AG04449 (cell line): ENCODE measurements around the gene CCL23.
"Not testable (repeated sequence)": the region's sequence is repeated elsewhere in the genome, so short reads cannot be mapped to it uniquely, and the experiment has no call there.

Experiments used
- CTCF ChIA-PET: fragments of 350-600 bp; formaldehyde crosslinking; extraction: SDS; loops from one replicate; lab custom pipeline; 2021; ENCODE audit warnings: antibody characterized with exemption; lab: Yijun Ruan, JAX
- POLR2A ChIA-PET: fragments of 400-600, 350-600 bp; formaldehyde crosslinking; extraction: SDS; loops from one replicate; lab custom pipeline; 2020; ENCODE audit warnings: antibody characterized with exemption, inconsistent platforms; lab: Yijun Ruan, JAX
- DNase-seq: peaks from one replicate; pipeline ENCODE4 v3.0.0-alpha.2; 2010; ENCODE audit warnings: low read depth, low spot score
- H3K4me3 ChIP-seq: 2 replicates; pipeline ENCODE4 v1.5.1; 2011; ENCODE audit warnings: low read depth, mild to moderate bottlenecking, control low read depth, low read length
- TF ChIP-seq, protein P1 (sequence below): IDR thresholded peaks from one replicate; pipeline ENCODE4 v1.5.1; 2011; ENCODE audit warnings: mild to moderate bottlenecking, moderate library complexity, low read length, control low read depth, inconsistent platforms; ENCODE audit not compliant: insufficient read depth; ENCODE audit errors: missing control alignments

CCL23 gene

DNA sequence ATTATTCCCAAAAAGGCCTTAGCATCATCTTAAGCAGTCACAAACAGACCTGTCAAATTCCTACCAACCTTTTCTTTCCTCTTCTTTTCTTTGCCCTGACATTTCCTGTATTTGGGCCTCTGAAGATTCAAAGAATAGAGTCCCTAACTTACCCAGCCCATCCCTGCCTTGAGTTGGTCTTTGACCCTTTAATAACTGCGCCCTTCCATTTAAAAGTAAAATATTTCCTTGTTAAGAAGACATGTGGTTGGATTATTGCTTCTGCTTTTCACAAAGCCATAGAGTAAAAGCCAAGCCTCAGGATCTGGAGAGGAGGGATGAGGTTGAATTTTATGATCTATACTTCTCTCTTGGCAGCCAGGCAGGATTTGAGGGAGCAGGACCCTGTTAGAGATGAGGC lies 13.2 kb upstream of the CCL23 start:
- no peak overlapping the region for H3K4me3 ChIP-seq
- POLR2A ChIA-PET, result no interaction called here
- TF ChIP-seq, protein P1, sequence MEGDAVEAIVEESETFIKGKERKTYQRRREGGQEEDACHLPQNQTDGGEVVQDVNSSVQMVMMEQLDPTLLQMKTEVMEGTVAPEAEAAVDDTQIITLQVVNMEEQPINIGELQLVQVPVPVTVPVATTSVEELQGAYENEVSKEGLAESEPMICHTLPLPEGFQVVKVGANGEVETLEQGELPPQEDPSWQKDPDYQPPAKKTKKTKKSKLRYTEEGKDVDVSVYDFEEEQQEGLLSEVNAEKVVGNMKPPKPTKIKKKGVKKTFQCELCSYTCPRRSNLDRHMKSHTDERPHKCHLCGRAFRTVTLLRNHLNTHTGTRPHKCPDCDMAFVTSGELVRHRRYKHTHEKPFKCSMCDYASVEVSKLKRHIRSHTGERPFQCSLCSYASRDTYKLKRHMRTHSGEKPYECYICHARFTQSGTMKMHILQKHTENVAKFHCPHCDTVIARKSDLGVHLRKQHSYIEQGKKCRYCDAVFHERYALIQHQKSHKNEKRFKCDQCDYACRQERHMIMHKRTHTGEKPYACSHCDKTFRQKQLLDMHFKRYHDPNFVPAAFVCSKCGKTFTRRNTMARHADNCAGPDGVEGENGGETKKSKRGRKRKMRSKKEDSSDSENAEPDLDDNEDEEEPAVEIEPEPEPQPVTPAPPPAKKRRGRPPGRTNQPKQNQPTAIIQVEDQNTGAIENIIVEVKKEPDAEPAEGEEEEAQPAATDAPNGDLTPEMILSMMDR, result no peak
- DNase-seq, result no peak
- CTCF ChIA-PET, result no interaction called here

DNA sequence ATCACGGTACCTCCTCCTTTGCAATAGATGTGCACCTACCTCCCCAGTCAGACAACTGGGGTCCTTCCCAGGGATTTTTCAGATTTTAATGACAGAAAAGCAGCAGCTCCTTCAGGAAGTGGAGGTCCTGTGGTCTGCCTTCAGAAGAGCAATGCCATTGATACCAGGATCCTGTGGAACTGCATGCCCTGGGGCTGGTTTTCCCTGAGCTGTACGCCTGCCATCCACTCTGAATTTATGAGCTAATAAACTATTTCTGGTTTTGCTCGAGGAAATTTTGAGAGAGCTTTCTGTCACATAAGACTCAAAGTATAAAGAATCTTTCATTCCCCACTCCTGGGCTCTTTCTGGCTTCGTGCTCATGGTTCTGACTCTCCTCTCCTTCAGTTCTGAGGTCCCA lies 10.0 kb upstream of the CCL23 start:
- CTCF ChIA-PET, result no interaction called here
- DNase-seq, result no peak

DNA sequence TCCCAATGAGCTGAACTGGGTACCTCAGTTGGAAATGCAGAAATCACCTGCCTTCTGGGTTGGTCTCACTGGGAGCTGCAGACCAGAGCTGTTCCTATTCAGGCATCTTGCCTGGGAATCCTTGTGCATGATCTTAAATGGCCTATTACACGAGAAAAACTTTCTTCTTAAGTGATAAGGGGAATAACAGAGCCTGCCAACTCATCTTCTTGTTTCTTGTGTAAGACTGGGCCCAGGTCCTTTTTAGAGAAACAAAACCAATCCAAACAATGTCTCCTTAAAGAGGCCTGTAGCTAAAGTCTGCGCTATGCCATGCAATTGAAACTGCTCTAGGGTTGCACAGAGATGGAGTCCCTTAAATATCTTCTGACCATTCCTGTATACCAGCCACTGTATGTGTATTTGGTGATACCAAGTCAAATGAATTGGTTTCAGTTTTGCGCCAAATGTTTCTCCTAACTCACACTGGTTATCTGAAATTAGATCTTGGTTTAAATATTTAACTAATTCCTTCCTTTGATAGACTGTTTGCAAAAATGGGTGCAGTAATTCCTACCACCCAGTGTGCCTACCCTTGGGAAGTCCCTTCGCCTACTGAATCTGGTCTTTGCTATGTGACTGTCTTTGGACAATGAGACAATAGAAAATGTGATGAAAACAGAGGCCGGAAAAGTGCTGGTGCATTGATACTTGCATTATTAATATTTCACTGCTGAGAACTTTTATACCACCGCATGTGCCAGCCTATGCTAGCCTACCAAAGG lies 6.5 kb upstream of the CCL23 start:
- CTCF ChIA-PET, result no interaction called here
- no peak for DNase-seq
- TF ChIP-seq, protein P1, result no peak
- H3K4me3 ChIP-seq, result no peak overlapping the region
- POLR2A ChIA-PET, result no interaction called here

More for the DNA sequence above, 10.0 kb upstream of the CCL23 start:
- H3K4me3 ChIP-seq, result no peak overlapping the region
- TF ChIP-seq, protein P1, result no peak
- POLR2A ChIA-PET, result no interaction called here

DNA sequence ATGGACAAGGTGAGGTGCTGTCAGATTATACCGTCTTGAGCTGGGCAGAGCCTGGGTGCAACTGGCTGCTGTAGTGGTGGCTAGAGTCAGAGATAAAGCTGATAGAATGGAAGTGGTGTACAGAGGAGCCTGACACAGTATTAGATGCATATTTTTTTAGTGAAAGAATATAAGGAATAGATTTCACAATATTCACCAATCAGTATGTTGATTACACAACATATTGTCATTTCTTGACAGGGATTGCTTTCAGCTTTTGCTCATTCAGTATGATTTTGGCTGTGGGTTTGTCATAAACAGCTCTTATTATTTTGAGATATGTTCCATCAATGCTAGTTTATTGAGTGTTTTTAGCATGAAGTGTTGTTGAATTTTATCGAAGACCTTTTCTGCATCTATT lies 1.7 kb upstream of the CCL23 start:
- CTCF ChIA-PET, result interaction anchor here (1.1 kb wide), 1 partner anchor 129 kb away, joined by 3 read pairs; no protein-coding TSS in a partner anchor
- POLR2A ChIA-PET, result no interaction called here
- TF ChIP-seq, protein P1, result no peak
- no peak for DNase-seq
- H3K4me3 ChIP-seq, result no peak overlapping the region

DNA sequence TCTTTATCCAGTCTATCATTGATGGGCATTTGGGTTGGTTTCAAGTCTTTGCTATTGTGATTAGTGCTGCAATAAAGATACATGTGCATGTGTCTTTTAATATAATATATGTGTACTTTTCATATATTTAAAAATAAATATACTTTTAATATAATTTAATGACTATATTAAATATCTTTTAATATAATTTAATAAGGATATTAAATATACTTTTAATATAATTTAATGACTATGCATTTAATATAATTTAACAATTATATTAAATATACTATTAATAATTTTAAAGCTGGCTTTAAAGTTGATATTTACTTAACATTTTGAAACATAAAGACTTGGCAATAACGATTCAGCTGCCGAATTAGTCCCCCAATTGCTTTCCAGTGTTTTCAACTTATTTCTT lies 1.2 kb downstream of the CCL23 start:
- DNase-seq, result no peak
- H3K4me3 ChIP-seq, result no peak overlapping the region
- CTCF ChIA-PET, result no interaction called here
- POLR2A ChIA-PET, result no interaction called here
- TF ChIP-seq, protein P1, result no peak

DNA sequence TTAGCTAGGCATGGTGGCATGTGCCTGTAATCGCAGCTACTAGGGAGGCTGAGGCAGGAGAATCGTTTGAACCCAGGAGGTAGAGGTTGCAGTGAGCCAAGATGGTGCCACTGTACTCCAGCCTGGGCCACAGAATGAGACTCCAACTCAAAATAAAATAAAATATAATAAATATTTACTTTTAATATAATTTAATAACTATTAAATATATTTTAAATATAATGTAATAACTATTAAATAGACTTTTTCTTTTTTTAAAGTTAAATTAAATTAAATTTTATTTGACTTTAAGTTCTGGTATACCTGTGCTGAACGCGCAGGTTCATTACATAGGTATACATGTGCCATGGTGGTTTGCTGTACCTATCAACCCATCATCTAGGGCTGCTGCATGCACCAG lies 1.9 kb downstream of the CCL23 start:
- DNase-seq, POLR2A ChIA-PET, CTCF ChIA-PET, H3K4me3 ChIP-seq: not testable (repeated sequence)

DNA sequence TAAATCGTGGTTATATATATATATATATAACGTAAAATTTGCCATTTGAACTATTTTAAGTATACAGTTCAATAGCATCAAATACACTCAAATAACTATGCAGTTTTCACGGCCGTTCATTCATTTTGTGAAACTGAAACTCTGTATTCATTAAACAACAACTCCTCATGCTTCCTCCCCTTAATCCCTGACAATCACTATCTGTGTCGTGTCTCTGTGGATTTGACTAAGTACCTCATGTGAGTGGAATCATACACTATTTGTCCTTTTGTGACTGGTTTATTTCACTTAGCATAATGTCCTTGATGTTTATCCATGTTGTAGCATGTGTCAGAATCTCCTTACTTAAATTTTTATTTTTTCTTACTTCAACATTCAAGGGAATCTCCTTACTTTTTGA lies 2.8 kb downstream of the CCL23 start:
- ChIA-PET POLR2A (no interaction called here), CTCF (no interaction called here)
- TF ChIP-seq, protein P1, result no peak
- no peak overlapping the region for H3K4me3 ChIP-seq
- no peak for DNase-seq
